ENCODE data around the gene TMEM132D. TPM values are rescaled to one million over a fixed set of nuclear protein-coding genes. Genes with fewer than 3 reads are reported as not detected.

TMEM132D gene
- total RNA-seq, 1 donor from 2014 or later, result 3.6 TPM

DNA sequence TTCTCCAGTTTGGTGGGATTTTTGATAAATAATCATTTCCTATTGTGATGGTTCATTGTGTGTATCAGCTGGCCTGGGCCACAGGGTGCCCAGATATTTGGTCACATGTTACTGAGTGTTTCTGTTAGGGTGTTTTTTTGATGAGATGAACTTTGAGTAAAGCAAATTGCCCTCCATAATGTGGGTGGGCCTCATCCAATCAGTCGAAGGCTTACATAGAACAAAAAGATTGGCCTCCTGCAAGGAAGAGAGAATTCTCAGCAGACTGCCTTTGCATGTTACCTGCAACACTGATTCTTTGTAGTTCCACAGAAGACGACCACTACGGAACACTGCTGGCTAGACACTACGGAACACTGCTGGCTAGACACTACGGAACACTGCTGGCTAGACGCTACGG, 609.0 kb downstream of the TMEM132D start:
- no peak for DNase-seq (ENCODE audit: extremely low read depth, low read depth, low spot score)

DNA sequence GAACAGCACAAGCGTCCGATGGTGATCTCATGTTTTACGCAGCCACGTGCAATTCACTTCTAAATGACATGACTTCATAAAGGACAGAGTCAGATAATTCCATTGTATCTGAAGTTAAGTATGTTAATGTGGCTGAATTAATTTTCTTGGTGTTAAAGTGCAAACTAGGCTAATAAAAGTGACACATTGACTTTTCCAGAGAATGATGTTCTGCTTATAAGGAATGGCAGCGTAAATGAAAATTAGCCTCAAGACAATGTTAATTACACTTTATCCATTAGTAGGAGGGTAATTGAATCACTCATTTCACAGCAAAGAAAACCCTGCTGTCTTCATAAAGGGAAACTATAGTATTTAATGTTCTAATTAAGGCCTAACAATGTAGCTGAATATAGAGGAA, 624.1 kb downstream of the TMEM132D start:
- DNase-seq (ENCODE audit: extremely low read depth, low read depth, low spot score), result no peak

DNA sequence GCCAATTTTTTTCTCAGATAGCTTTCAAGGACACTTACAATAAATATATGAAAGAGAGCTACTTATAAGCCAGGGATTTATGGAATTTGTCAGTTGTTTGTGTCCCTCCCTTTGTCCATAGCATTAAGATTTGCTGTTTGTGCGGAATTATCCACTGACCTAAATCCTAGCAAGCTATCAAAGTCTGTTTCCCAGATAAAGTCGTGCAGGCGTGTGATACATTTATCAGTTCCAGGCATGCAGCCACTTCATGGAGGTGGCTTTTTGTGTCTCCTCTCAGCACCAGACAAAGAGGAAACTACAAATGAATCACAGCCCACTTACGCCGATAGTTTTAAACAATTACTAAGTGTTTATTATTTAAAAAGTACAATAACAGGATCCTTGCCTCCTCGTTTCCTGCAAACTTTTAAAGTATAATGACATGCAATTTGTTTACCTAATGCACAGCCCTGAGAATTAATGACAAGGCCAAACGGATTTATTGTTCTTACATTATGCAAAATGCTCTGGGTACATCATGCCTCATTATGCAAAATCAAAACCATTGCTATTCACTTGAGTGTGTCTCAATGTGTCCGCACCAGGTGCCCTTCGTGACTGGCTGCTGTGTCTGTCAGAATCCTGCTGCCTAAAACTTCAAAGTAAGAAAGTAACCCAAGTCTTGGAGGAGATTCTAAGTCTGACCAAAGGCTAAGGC, 627.3 kb downstream of the TMEM132D start:
- no peak for DNase-seq (ENCODE audit: extremely low read depth, low read depth, low spot score)

DNA sequence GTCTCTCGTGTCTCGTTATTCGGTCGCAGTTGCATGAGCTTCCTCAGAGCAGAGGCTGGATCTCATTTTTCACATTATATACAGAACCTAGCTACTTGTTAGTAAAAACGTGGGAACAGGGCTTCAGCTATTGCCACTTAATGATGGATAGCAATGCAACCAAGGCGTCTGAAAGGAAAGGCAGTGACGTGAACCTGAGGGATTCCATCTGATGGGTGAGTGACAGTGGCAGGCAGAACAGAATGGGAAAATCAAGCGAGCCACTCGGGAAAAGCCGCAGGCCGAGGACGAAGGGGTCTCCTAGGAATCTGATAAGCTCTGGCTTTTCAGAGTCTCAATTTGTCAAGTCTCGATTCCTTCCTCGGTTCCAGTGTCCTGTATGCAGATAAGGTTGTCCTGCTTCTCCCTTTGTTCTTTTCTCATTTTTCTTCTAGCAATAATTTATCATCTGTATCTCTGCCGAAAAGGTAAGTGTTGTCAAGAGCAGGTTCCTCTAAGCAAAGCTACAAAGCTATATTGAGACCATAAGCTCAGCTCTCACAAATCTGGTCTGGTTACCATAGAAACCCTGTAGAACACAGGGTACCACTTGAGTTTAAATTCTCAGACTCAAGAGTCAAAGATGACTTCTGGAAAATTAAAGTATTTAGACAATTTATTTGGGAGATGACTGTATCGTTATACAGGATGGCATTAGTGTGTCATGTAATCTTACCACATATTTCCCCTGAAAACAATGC, 633.9 kb downstream of the TMEM132D start:
- DNase-seq (ENCODE audit: extremely low read depth, low read depth, low spot score), result no peak

DNA sequence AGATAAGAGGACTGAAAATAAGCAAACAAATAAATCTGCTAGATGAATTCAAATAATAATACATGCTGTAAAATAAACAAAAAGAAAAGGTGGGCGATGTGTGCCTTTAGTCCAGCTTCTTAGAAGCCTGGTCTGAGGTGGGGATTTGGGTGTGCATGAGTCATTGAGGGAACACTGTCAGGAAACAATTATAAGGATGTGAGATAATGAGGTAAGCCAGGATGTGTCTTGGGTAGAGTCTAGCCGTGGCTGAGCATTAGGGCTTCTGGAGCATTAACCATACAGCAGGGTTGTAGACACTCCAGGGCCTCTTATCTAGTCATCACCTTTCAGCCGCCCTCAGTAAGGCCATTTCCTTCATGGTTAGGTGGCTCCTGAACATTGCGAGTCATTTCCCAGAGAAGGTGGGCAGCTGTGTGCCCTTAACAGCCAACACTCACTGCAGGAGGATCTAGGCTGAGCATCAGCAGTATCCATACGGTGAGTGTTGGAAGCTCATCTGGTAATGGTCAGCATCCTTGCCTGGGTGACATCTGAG, 645.0 kb downstream of the TMEM132D start:
- DNase-seq (ENCODE audit: extremely low read depth, low read depth, low spot score), result no peak

DNA sequence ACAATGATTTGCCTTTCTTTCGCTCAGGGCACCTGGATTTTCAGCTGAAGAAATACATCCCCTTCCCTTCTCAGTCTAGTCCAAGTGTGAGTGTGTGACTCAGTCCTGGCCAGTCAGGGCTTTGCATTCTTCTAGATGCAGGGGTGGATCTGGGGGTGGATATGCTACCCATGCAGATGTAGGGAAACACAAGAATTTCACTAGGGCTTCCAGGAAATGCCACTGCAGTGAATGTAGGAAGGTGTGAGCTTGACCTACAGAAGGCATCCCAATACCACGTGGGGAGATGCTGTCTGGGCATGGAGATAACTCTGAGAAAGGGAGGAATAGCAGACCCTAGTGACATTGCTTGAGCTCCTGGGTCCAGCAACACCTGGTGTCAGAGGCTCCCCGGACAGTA, 646.3 kb downstream of the TMEM132D start:
- DNase-seq (ENCODE audit: extremely low read depth, low read depth, low spot score), result no peak

DNA sequence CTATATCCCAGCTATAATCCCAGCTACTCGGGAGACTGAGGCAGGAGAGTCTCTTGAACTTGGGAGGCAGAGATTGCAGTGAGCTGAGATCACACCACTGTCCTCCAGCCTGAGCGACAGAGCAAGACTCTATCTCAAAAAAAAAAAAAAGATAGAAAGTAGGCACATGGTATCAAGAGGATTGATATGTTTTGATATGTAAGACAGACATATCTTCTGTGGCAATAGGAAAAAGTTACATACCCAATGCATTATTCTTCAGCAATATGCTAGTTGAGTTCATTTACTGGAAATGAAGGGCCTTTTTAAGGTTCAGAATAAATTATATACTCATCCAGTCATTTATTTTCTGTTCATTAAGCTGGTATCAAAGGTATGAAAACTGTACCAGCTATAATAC, 657.2 kb downstream of the TMEM132D start:
- no peak for DNase-seq (ENCODE audit: extremely low read depth, low read depth, low spot score)

DNA sequence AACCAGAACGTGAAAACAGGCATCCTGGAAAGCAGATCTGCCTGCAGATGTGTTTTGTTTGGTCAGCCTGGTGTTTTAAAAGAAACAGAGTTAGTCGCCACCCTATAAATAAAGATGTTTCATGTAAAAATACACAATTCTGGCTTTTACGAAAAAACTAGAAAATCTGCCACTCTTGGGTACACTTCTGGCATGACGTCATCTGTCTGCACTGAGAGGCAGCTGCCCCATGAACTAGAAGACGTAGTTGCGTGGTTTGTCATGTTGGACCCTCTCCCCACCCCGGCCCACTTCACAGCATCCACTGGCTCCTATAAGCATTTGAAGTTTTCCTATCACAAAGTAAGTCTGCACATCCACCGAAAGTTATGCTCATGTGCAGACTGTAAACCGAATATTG, 658.1 kb downstream of the TMEM132D start:
- no peak for DNase-seq (ENCODE audit: extremely low read depth, low read depth, low spot score)

DNA sequence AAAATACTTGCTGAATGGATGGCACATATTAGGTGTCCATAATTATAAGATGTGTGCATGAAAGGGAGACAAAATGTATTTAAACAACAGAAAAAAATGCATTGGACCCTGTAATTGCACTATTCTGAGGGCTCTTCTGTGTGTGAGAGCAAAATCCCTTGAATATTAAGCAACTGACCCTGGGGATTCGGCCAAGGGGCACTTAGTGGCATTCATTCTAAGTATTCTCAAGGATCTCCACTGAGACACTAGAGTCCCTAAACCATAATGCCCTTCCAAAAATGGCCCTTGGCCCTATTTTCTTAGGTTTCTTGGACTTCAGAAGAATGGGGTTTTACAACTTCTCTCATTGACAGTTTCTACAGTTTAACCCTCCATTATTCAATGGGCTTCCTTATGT, 662.0 kb downstream of the TMEM132D start:
- DNase-seq (ENCODE audit: extremely low read depth, low read depth, low spot score), result no peak

DNA sequence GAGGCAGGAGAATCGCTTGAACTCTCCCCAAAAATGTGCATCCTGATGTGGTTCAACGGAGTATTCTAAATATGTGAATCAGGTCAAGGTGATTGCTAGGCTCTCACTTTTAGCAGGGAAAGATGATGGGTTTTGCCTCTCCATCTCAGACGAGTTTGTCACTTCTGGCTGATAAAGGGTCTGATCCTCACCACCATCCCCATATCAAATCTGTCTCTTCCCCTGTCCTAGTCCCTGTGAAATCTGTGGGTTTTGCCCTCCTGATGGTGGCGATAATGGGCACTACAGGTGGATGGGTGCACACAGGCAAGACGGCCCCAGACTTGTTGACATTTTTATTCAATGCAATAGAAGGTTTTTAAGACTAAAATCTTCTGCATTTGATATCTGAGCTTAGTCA, 665.9 kb downstream of the TMEM132D start:
- DNase-seq (ENCODE audit: extremely low read depth, low read depth, low spot score), result no peak

DNA sequence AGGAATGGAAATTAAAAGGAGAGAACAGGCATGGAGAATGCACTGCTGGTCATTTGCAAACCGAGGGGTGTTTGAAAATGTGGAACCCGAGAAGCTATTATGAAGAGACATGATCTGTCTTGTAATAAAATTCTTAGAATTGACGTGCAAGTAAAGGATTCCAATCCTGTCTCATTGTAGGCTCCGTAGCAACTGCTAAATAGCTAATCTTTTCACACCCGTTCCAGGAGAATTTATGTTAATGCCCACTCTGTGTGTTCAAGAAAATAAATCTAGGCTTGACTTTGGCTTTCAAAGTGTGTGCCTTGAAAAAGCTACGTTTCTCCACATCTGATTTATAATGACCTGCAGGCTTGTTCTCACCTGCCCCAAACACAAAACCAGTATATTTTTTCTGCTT, 669.6 kb downstream of the TMEM132D start:
- DNase-seq (ENCODE audit: extremely low read depth, low read depth, low spot score), result no peak

DNA sequence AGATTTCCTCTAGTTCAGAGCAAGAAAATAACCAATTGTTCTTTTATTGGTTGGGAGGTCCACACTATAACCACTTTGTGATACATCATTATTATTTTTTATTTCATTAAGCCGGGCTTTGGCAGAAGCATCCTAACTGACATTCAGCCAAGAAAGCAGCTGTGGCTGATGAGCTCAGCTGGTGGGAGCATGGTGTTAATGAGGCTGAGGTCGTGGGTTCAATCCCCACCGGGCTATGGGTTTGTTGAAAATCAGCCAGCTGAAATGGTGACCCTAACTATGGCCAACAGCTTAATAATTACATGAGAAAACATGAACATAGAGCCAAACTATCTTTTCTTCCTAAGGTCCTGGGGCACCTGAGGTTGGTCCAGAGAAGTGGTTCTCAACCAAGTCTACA, 672.3 kb downstream of the TMEM132D start:
- DNase-seq (ENCODE audit: extremely low read depth, low read depth, low spot score), result no peak

DNA sequence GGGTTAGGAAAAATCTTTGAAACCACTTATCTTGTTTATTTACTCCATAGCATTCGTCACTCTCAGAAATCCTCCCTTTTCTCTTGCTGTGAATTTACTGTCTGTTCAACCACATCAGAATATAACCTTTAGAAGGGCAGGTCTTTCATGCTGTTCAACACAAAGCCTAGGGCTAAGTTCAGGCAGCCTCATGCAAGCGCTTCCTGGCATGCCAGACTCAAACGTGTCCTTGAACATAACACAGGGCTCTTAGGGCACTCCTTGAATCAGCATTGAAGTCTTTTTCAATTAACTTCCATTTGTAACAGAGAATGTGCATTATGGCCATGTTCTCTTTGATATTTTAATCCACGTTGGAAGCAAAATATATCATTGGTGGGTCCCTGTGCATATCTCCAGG, 672.8 kb downstream of the TMEM132D start:
- DNase-seq (ENCODE audit: extremely low read depth, low read depth, low spot score), result no peak

DNA sequence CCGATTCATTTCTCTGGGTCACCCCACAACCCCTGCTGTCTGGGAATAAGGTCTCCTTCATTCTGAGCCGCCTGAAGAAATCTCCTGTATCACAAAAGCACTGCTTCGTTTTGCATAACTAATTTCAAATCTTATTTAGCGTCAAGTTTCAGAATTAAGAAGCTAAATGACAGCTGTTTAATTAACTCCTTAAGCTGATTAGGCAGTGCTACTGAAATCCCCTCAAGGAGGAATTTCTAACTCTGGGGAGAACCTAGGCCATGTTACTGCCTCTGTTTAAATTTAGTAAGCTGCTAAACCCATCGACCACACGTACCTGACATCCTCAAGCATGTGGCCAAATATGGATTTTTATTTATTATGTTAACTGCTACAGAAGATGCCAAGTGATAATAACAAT, 677.0 kb downstream of the TMEM132D start:
- DNase-seq (ENCODE audit: extremely low read depth, low read depth, low spot score), result no peak

DNA sequence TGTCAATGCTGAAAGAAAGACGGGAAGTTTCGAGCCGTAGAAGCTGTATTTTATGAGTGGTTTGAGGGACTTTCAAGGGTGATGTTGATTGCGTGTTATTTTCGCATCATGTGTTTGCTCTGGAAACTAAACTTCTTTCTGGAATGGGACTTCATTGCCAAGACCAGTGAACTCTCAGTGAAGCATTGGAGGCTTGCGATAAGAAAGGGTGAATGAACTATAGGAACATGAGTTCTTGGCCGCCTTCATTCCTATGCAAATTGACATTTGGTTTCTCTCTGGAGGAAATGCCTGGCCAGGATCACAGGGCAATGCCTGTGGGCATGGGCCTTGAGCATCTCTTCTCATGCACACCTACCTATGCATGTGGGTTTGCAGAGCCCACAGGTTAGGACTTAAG, 677.8 kb downstream of the TMEM132D start:
- DNase-seq (ENCODE audit: extremely low read depth, low read depth, low spot score), result no peak

DNA sequence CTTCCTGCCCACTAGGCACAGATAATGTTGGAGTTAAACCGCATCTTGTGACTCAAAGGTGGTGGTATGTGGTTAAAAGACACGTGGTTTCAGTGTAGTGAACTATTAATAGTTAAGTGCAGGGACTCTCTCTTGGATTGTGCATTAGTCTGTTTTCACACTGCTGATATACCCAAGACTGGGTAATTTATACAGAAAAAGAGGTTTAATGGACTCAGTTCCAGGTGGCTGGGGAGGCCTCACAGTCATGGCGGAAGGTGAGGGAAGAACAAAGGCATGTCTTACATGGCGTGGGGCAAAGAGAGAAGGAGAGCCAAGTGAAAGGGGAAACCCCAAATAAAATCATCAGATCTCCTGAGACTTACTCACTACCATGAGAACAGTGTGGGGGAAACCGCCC, 688.3 kb downstream of the TMEM132D start:
- DNase-seq (ENCODE audit: extremely low read depth, low read depth, low spot score), result no peak

DNA sequence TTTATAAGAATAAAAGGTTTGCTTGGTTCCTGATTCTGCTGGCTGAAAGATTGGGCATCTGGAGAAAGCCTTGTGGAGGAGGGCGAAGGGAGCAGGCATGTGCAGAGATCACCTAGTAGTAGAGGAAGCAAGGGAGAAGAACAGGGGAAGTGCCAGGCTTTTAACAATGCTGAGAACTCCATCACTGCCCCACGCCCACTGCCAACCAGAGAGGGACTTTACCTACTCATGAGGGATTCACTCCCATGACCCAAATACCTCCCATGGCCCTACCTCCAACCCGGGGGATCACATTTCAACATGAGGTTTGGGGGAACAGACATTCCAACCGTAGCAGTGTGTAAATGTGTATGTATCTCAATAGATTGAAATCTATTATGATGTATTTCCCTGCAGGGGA, 690.3 kb downstream of the TMEM132D start:
- no peak for DNase-seq (ENCODE audit: extremely low read depth, low read depth, low spot score)

DNA sequence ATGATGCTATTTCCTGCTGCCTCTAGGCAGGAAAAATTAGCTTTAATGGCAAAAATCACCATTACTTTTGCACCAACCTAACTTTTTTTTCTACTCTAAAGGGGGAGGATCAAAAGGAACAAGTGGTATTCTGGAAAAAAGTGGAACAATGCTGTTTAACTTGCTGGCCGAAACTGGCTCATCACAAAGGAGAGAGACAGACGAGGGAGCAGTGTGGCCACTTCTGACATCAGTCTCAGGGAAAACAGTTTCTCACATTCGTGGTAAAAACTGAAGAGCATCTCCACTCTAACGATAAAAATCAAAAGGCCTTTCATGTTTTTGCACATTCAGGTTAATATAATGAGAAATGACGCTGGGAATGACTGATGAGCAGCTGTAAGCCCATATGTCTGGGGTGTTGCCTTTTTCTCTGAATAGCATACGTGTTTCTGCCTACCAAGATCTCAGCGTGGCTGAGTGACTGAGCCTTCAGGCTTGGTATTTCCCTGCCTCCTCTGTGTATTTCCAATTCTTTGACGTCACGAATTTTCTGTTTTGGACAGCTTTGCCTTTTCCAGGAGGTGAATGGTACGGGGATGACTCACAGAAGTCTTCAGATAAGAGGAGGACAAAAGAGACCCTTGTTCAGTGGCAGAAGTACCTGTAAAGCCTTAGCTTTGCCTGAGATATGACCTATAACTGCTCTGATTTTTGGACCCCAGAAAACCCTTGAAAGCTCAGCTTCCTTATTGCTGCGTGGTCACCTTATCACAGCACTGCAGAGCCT, 691.8 kb downstream of the TMEM132D start:
- no peak for DNase-seq (ENCODE audit: extremely low read depth, low read depth, low spot score)

DNA sequence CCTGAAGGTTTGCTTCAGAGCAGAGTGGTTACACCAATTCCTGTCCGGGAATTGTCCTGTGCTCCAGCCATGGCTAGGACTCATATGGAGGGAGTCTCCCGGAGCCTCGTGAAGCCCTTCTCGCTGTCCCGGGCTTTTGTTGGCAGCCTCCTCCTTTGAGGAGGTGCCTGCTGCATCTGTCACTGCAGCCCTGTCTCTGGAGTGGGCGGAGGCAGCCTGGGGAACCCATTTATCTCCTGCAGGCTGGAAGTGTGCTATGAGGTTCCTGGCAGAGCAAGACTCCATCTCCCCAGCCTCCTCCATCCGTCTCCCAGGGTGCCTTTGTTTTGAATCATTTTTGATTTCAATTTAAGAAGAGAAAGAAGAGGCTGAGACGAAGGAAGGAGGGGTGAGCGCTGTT, 695.3 kb downstream of the TMEM132D start:
- DNase-seq (ENCODE audit: extremely low read depth, low read depth, low spot score), result no peak

DNA sequence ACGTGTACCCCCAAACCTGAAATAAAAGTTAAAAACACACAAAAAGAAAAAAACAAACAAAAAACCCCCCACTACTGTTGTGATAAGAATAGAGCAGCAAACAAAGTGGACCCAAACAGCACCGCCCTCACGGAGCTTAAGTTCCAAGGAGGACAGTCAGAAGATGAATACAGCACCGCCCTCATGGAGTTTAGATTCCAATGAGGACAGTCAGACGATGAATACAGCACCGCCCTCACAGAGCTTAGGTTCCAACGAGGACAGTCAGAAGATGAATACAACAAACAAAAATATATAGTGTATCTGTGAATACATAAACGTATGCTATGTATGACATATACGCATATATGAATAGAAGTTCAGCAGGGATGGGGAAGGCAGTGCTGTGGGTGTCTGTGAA, 696.7 kb downstream of the TMEM132D start:
- no peak for DNase-seq (ENCODE audit: extremely low read depth, low read depth, low spot score)

DNA sequence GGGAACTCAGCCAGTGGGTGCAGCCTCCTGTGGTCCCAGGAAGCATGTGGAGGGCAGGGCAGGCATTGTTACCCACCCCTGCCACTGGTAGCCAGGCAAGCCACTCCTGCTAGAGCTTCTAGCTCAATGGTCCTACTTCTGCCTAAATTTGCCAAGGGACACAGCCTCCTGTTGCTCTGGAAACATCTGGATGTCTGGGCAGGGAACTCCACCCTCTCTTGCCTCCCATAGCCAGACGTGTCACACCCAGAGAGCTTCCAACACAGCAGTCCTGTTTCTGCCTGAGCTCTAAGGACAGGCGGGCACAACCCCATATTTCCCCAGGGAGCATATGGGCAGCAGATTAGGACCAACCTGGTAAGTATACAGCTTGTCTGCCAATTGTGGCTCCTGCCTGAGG, 700.4 kb downstream of the TMEM132D start:
- DNase-seq (ENCODE audit: extremely low read depth, low read depth, low spot score), result no peak
